Body of pancreas (tissue), 4 donors: ENCODE data around the gene PRKAG2. TPM values are rescaled to one million over a fixed set of nuclear protein-coding genes. Genes with fewer than 3 reads are reported as not detected.

Source experiments
- ATAC-seq: fragments of 150-250 bp; one replicate; pipeline ENCODE4 v1.9.1; 2016
- DNase-seq, 4 donors: peaks; one replicate each; pipeline ENCODE4 v3.0.0-alpha.2; 2019
- H3K27ac ChIP-seq, 4 donors: fragments of 200-600 bp; sonication (generic); 1 replicate in 3 of 4; 2 replicates in 1 of 4; pipeline versions ENCODE4 v1.5.1 to v1.6.1; 2016 to 2019; ENCODE audit warnings: mild to moderate bottlenecking in 1 of 4, mixed read lengths in 1 of 4, moderate library complexity in 1 of 4
- H3K27me3 ChIP-seq, 2 donors: fragments of 200-600 bp; sonication (generic); one replicate each; pipeline ENCODE4 v1.6.0; 2016; ENCODE audit warnings: mild to moderate bottlenecking in 1 of 2
- H3K36me3 ChIP-seq, 2 donors: fragments of 200-600 bp; sonication (generic); replicated peaks in 1 of 2; 2 replicates each; pipeline ENCODE4 v1.5.1; 2016; ENCODE audit warnings: low read depth in 2 of 2; ENCODE audit not compliant: insufficient read depth in 1 of 2
- H3K4me1 ChIP-seq: fragments of 200-600 bp; sonication (generic); one replicate; pipeline ENCODE4 v1.6.0; 2016
- H3K4me3 ChIP-seq, 2 donors: fragments of 200-600 bp; sonication (generic); 1 replicate in 1 of 2; 2 replicates in 1 of 2; pipeline ENCODE4 v1.5.1; 2016 to 2019
- H3K9me3 ChIP-seq, 3 donors: fragments of 200-600 bp; sonication (generic); 1 replicate in 2 of 3; 2 replicates in 1 of 3; pipeline ENCODE4 v1.5.1; 2016
- POLR2A ChIP-seq, 3 donors: fragments of 450-650 bp; IDR thresholded peaks; one replicate each; pipeline ENCODE4 v1.6.1; 2016; ENCODE audit warnings: antibody characterized with exemption in 3 of 3, mild to moderate bottlenecking in 2 of 3
- WGBS, 2 donors: methylation state at CpG; one replicate each; pipeline ENCODE4 v1.1.5; 2017; 5-methylcytosine and 5-hydroxymethylcytosine counted together
- intact Hi-C: fragments of 100-400 bp; cut with DNase I; formaldehyde crosslinking; loops from one replicate; pipeline ENCODE4 v1.15.1; 2023
- total RNA-seq, 2 donors: library from RNA; depleted of rRNA; stranded (reverse); fragments of >200 nt; gene quantifications; one replicate each; pipeline ENCODE4 v1.1.0, GENCODE V29; 2016
- TF ChIP-seq, protein P1 (sequence below), 7 experiments: fragments of 450-650 bp in 4 of 7; fragments of 200-600 bp in 3 of 7; sonication (generic) in 3 of 7; IDR thresholded peaks; one replicate each; pipeline ENCODE4 v1.5.1; 2016 to 2019; ENCODE audit warnings: antibody characterized with exemption in 7 of 7

Gene PRKAG2
- total RNA-seq, 2 donors from 2014 or later, result 9.9 to 24.4 TPM

- Histone ChIP-seq H3K27me3 (no peaks in the 10 kb centered on the region), H3K36me3 (no peaks in the 10 kb centered on the region), H3K27ac (no peak overlapping the region), H3K9me3 (no peaks in the 10 kb centered on the region), H3K4me1 (peaks cover 32% of the 10 kb centered on the region), H3K4me3 (no peak overlapping the region)
- intact Hi-C loops, result no loop called here
- TF ChIP-seq, protein P1, sequence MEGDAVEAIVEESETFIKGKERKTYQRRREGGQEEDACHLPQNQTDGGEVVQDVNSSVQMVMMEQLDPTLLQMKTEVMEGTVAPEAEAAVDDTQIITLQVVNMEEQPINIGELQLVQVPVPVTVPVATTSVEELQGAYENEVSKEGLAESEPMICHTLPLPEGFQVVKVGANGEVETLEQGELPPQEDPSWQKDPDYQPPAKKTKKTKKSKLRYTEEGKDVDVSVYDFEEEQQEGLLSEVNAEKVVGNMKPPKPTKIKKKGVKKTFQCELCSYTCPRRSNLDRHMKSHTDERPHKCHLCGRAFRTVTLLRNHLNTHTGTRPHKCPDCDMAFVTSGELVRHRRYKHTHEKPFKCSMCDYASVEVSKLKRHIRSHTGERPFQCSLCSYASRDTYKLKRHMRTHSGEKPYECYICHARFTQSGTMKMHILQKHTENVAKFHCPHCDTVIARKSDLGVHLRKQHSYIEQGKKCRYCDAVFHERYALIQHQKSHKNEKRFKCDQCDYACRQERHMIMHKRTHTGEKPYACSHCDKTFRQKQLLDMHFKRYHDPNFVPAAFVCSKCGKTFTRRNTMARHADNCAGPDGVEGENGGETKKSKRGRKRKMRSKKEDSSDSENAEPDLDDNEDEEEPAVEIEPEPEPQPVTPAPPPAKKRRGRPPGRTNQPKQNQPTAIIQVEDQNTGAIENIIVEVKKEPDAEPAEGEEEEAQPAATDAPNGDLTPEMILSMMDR (IDR thresholded peaks at IDR 0.05), result no peak
- no peak for TF ChIP-seq POLR2A (IDR thresholded peaks at IDR 0.05)
- DNase-seq (no peak), ATAC-seq (no peak)
- WGBS, 2 donors, result 76 to 83% methylated on average over 4 of the region's 4 CpGs
Measured at GRCh38 chr7:151511270-151511669, 365.6 kb downstream of the PRKAG2 start.

DNA sequence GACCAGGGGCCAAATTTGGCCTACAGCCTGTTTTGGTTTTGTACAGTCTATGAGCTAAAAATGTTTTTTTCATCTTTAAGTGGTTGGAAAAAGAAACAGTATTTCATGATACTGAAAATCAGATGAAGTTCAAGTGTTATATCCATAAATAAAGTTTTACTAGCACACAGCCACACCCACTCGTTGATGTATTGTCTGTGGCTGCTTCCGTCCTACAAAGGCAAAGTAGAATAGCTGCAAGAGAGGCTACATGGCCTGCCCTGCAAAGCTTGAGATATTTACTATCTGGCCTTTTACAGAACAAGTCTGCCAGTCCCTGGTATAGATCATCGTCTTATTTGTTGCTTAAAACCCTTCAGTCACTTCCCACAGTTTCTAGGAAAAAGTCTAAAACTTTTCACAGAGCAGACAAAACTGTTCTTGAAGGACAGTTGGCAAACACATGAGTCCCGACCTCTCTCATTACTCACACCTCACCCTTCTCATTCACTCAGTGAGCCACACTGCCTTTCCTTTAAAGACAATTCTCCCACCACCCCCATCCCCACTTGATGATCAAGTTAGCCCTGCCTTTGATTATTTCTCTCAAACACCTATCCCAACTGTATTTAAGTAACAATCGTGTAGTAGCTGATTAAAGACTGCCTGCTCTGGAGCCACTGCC is 367.1 kb downstream of the PRKAG2 start:
- WGBS, 2 donors, result 51 to 68% methylated on average over 5 of the region's 5 CpGs
- no peaks in the 10 kb centered on the region for H3K9me3 ChIP-seq
- H3K36me3 ChIP-seq, result no peaks in the 10 kb centered on the region
- TF ChIP-seq POLR2A (IDR thresholded peaks at IDR 0.05), result no peak
- TF ChIP-seq, protein P1 (IDR thresholded peaks at IDR 0.05), result no peak
- peaks cover 24% of the 10 kb centered on the region for H3K4me1 ChIP-seq
- ATAC-seq, result no peak
- intact Hi-C loops, result no loop called here
- no peak for DNase-seq
- no peak overlapping the region for H3K4me3 ChIP-seq
- H3K27ac ChIP-seq, result no peak overlapping the region
- H3K27me3 ChIP-seq, result no peaks in the 10 kb centered on the region

DNA sequence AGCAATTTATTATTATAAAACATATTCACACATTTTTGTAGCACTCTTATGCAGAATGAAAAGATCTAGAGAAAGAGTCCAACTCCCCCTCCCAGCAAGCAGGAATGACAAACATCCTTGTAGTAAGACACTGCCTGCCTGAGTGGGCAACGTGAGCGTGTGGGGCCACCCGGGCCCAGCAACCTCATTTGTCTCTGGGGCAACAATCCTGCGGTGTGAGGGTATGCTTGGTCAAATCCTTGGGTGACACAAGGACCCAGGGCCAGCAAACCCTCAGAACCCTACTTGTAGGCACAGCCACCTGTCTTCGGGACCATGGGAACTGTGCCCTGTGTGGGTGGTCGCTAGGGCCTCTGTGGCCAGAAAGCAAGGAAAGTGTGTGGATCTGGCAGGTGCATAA is 367.9 kb downstream of the PRKAG2 start:
- Histone ChIP-seq H3K9me3 (no peaks in the 10 kb centered on the region), H3K27me3 (no peaks in the 10 kb centered on the region), H3K36me3 (no peaks in the 10 kb centered on the region), H3K27ac (no peak overlapping the region), H3K4me3 (no peak overlapping the region), H3K4me1 (peaks cover 31% of the 10 kb centered on the region)
- no peak for TF ChIP-seq POLR2A (IDR thresholded peaks at IDR 0.05)
- TF ChIP-seq, protein P1 (IDR thresholded peaks at IDR 0.05), result no peak
- intact Hi-C loops, result no loop called here
- peak; percentile 17 for ATAC-seq
- 88 to 89% methylated on average over 6 of the region's 6 CpGs for WGBS, 2 donors
- no peak for DNase-seq

DNA sequence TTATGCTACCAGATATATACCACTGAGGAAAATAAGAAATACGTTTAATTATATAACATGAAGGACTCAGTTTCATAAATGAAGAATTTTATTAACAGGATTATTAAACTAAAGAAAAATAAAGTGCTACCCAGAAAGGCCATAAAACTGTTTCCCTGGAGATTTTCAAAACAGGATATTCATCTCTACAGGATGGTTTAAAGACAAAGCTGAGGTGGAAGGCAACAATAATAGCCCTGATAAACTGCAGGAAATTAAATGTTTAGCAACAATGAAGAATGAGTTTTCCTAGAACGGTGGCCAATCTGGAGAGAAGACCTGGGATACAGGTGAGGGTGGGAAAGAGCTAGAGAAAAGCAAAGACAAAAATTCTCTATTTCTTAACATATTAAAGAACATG is 369.1 kb downstream of the PRKAG2 start:
- ATAC-seq (no peak), DNase-seq (no peak)
- intact Hi-C loops, result no loop called here
- Histone ChIP-seq H3K4me1 (peaks cover 43% of the 10 kb centered on the region), H3K4me3 (no peak overlapping the region), H3K36me3 (no peaks in the 10 kb centered on the region), H3K27me3 (no peaks in the 10 kb centered on the region), H3K9me3 (no peaks in the 10 kb centered on the region), H3K27ac (no peak overlapping the region)
- TF ChIP-seq, protein P1 (IDR thresholded peaks at IDR 0.05), result no peak
- no peak for TF ChIP-seq POLR2A (IDR thresholded peaks at IDR 0.05)
- 63 to 72% methylated on average over 2 of the region's 2 CpGs for WGBS, 2 donors

DNA sequence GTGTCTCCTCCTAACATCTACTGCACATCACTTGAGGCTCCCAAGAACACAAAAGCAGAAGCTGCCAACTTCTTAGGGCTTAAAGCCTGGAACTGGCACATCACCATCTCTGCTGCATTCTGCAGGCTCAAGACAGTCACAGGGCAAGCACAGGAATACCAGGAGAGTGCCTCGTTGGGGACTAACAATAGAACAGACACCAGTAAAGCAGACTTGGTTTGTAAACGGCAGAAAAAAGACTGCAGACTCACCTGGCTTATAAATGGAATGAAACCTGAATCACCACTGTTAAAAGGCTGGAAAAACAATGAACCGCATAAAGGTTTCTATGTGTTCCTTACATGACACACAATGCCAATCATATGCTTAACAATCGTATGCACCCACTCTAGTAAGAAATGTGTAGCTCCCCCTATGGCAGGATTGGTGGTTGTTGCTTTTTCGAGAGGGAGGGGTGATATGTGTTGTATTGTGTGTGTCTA is 370.0 kb downstream of the PRKAG2 start:
- DNase-seq (no peak), ATAC-seq (no peak)
- TF ChIP-seq POLR2A (IDR thresholded peaks at IDR 0.05), result no peak
- TF ChIP-seq, protein P1 (IDR thresholded peaks at IDR 0.05), result no peak

More for the DNA sequence above, 370.0 kb downstream of the PRKAG2 start:
- 47 to 52% methylated on average over 5 of the region's 5 CpGs for WGBS, 2 donors
- H3K9me3 ChIP-seq, result no peaks in the 10 kb centered on the region
- H3K36me3 ChIP-seq, result no peaks in the 10 kb centered on the region
- peaks cover 45% of the 10 kb centered on the region for H3K4me1 ChIP-seq
- no peak overlapping the region for H3K4me3 ChIP-seq
- intact Hi-C loops, result no loop called here
- H3K27ac ChIP-seq, result no peak overlapping the region
- H3K27me3 ChIP-seq, result no peaks in the 10 kb centered on the region
